ENCODE measurements around the gene NLRC3. TPM values are rescaled to one million over a fixed set of nuclear protein-coding genes. Genes with fewer than 3 reads are reported as not detected.

NLRC3 gene
- total RNA-seq, 4 donors from 2014 or later = 0.65 to 4.1 (median 1.1) TPM

GRCh38 chr16:3581392-3581791, 4.2 kb upstream of the NLRC3 start:
- no peak for TF ChIP-seq CTCF (IDR thresholded peaks at IDR 0.05)
- no peak for ATAC-seq (ENCODE audit: low FRiP score)
- DNase-seq (ENCODE audit: low spot score) = no peak

- DNase-seq (ENCODE audit: low spot score) (no peak), ATAC-seq (ENCODE audit: low FRiP score) (no peak)
- TF ChIP-seq CTCF (IDR thresholded peaks at IDR 0.05) = no peak
Measured at GRCh38 chr16:3580686-3581085, 3.5 kb upstream of the NLRC3 start.

GRCh38 chr16:3580251-3580651, 3.0 kb upstream of the NLRC3 start:
- DNase-seq (ENCODE audit: low spot score) (no peak), ATAC-seq (ENCODE audit: low FRiP score) (no peak)
- TF ChIP-seq CTCF (IDR thresholded peaks at IDR 0.05) = no peak

- TF ChIP-seq CTCF (IDR thresholded peaks at IDR 0.05) = no peak
- ATAC-seq (ENCODE audit: low FRiP score) (no peak), DNase-seq (ENCODE audit: low spot score) (no peak)
Measured at GRCh38 chr16:3579776-3580175, 2.6 kb upstream of the NLRC3 start.

- ATAC-seq (ENCODE audit: low FRiP score) = no peak
- TF ChIP-seq CTCF (IDR thresholded peaks at IDR 0.05) = no peak
Measured at GRCh38 chr16:3578610-3579551, 1.7 kb upstream of the NLRC3 start.

GRCh38 chr16:3578121-3578520, 918 bp upstream of the NLRC3 start:
- TF ChIP-seq CTCF (IDR thresholded peaks at IDR 0.05) = no peak
- DNase-seq (ENCODE audit: low spot score) (no peak), ATAC-seq (ENCODE audit: low FRiP score) (no peak)

More at GRCh38 chr16:3578610-3579551, 1.7 kb upstream of the NLRC3 start:
- DNase-seq (ENCODE audit: low spot score) = no peak

GRCh38 chr16:3576211-3576610, 992 bp downstream of the NLRC3 start:
- no peak for TF ChIP-seq CTCF (IDR thresholded peaks at IDR 0.05)
- ATAC-seq (ENCODE audit: low FRiP score) (no peak), DNase-seq (ENCODE audit: low spot score) (no peak)
